Tongue (tissue), 2 donors: ENCODE data around the gene POLR2J. TPM values are rescaled to one million over a fixed set of nuclear protein-coding genes. Genes with fewer than 3 reads are reported as not detected.

Experiments
- DNase-seq: peaks from one replicate; pipeline ENCODE4 v3.0.0-alpha.2; 2015
- total RNA-seq: library from RNA; depleted of rRNA; stranded (reverse); fragments of >200 nt; gene quantifications from one replicate; pipeline ENCODE4 v1.2.3, GENCODE V29; 2014

The POLR2J gene
- total RNA-seq, 1 donor from 2014 or later = 9.5 TPM

- no peak for DNase-seq
These were observed 42.6 kb downstream of the POLR2J start for GRCh38 chr7:102436118-102436517.

- no peak for DNase-seq
These were observed 44.7 kb downstream of the POLR2J start for GRCh38 chr7:102434039-102434486.

GRCh38 chr7:102433219-102434038 is 45.3 kb downstream of the POLR2J start, which contains the start of gene ORAI2:
Gene ORAI2, plus strand, starts transcription at chr7:102433575. Its CDS starts 5,382 bp downstream, at chr7:102438957.
- DNase-seq = peak; percentile 83

GRCh38 chr7:102432442-102433218 is 46.1 kb downstream of the POLR2J start:
- peak; percentile 24 for DNase-seq

GRCh38 chr7:102431617-102432298 is 47.0 kb downstream of the POLR2J start:
- DNase-seq = peak; percentile 16

- DNase-seq = no peak
These were observed 49.4 kb downstream of the POLR2J start for GRCh38 chr7:102429141-102429899.

GRCh38 chr7:102427019-102427405 is 51.7 kb downstream of the POLR2J start:
- no peak for DNase-seq

GRCh38 chr7:102426268-102427018 is 52.3 kb downstream of the POLR2J start:
- DNase-seq = no peak

- DNase-seq = peak; percentile 81
These were observed 53.0 kb downstream of the POLR2J start for GRCh38 chr7:102425639-102426267.

- no peak for DNase-seq
These were observed 53.9 kb downstream of the POLR2J start for GRCh38 chr7:102424787-102425218.

- peak; percentile 67 for DNase-seq
These were observed 54.6 kb downstream of the POLR2J start for GRCh38 chr7:102424129-102424551.

Other genes with a start within 250 kb of the POLR2J start
- 15.9 TPM for gene SH2B2, start 192.1 kb downstream of the POLR2J start, total RNA-seq
- gene SPDYE6, start 122.5 kb downstream of the POLR2J start, total RNA-seq = not detected
- 35.2 TPM for gene PRKRIP1, start 82.6 kb downstream of the POLR2J start, total RNA-seq
- 19.8 TPM for gene ORAI2, start 45.3 kb downstream of the POLR2J start, total RNA-seq
- gene ALKBH4, start 14.1 kb downstream of the POLR2J start, total RNA-seq = 54.7 TPM
- 12.9 TPM for gene LRWD1, start 13.9 kb downstream of the POLR2J start, total RNA-seq
- gene RASA4B, start 38.9 kb upstream of the POLR2J start, total RNA-seq = 9.1 TPM
- gene UPK3BL2, start 64.8 kb upstream of the POLR2J start, total RNA-seq = 20.6 TPM
- not detected for gene SPDYE2, start 72.3 kb upstream of the POLR2J start, total RNA-seq
- 22.6 TPM for gene POLR2J3, start 93.7 kb upstream of the POLR2J start, total RNA-seq
- 37.1 TPM for gene RASA4, start 137.8 kb upstream of the POLR2J start, total RNA-seq
- gene UPK3BL1, start 163.9 kb upstream of the POLR2J start, total RNA-seq = 61.3 TPM
- gene SPDYE2B, start 171.4 kb upstream of the POLR2J start, total RNA-seq = not detected
- gene POLR2J2, start 192.7 kb upstream of the POLR2J start, total RNA-seq = 6.9 TPM